GM03348 (cell line): ENCODE results near the gene ADIPOR2.

Experiments
- DNase-seq: peaks from one replicate; pipeline ENCODE4 v3.0.0; 2012; ENCODE audit warnings: low spot score

ADIPOR2 gene

GRCh38 chr12:1777798-1778197 lies 86.9 kb downstream of the ADIPOR2 start:
- peak; percentile 76 for DNase-seq

- DNase-seq = no peak
Observed at GRCh38 chr12:1778911-1779310, 88.0 kb downstream of the ADIPOR2 start.

GRCh38 chr12:1779783-1780182 lies 88.9 kb downstream of the ADIPOR2 start:
- peak; percentile 29 for DNase-seq

GRCh38 chr12:1781772-1782171 lies 90.9 kb downstream of the ADIPOR2 start:
- no peak for DNase-seq

GRCh38 chr12:1782215-1782614 lies 91.3 kb downstream of the ADIPOR2 start:
- no peak for DNase-seq

- no peak for DNase-seq
Observed at GRCh38 chr12:1787714-1788113, 96.8 kb downstream of the ADIPOR2 start.

GRCh38 chr12:1790444-1790843 lies 99.6 kb downstream of the ADIPOR2 start:
- DNase-seq = no peak

GRCh38 chr12:1791104-1791841 lies 100.4 kb downstream of the ADIPOR2 start:
- DNase-seq = peak; percentile 71

- no peak for DNase-seq
Observed at GRCh38 chr12:1792406-1792805, 101.5 kb downstream of the ADIPOR2 start.

GRCh38 chr12:1793426-1794210 lies 102.7 kb downstream of the ADIPOR2 start:
- no peak for DNase-seq

- DNase-seq = no peak
Observed at GRCh38 chr12:1794440-1795090, 103.7 kb downstream of the ADIPOR2 start.

- DNase-seq = no peak
Observed at GRCh38 chr12:1795221-1795784, 104.4 kb downstream of the ADIPOR2 start.

GRCh38 chr12:1795785-1796514 lies 105.1 kb downstream of the ADIPOR2 start:
- peak; percentile 98 for DNase-seq

- DNase-seq = peak; percentile 63
Observed at GRCh38 chr12:1796515-1797010, 105.7 kb downstream of the ADIPOR2 start.

- peak; percentile 67 for DNase-seq
Observed at GRCh38 chr12:1797011-1797901, 106.4 kb downstream of the ADIPOR2 start.

- DNase-seq = no peak
Observed at GRCh38 chr12:1797991-1798640, 107.2 kb downstream of the ADIPOR2 start.

- DNase-seq = no peak
Observed at GRCh38 chr12:1798641-1799020, 107.8 kb downstream of the ADIPOR2 start.

- no peak for DNase-seq
Observed at GRCh38 chr12:1799051-1799881, 108.4 kb downstream of the ADIPOR2 start.

- no peak for DNase-seq
Observed at GRCh38 chr12:1799882-1800400, 109.1 kb downstream of the ADIPOR2 start.
